KG1 (cell line): ENCODE data around the gene PRR29.
"Not testable (repeated sequence)": the region's sequence is repeated elsewhere in the genome, so short reads cannot be mapped to it uniquely, and the experiment has no call there.

Experiments
- DNase-seq: peaks from one replicate; lab custom pipeline; 2025; lab: John Stamatoyannopoulos, UW

Gene PRR29

DNA sequence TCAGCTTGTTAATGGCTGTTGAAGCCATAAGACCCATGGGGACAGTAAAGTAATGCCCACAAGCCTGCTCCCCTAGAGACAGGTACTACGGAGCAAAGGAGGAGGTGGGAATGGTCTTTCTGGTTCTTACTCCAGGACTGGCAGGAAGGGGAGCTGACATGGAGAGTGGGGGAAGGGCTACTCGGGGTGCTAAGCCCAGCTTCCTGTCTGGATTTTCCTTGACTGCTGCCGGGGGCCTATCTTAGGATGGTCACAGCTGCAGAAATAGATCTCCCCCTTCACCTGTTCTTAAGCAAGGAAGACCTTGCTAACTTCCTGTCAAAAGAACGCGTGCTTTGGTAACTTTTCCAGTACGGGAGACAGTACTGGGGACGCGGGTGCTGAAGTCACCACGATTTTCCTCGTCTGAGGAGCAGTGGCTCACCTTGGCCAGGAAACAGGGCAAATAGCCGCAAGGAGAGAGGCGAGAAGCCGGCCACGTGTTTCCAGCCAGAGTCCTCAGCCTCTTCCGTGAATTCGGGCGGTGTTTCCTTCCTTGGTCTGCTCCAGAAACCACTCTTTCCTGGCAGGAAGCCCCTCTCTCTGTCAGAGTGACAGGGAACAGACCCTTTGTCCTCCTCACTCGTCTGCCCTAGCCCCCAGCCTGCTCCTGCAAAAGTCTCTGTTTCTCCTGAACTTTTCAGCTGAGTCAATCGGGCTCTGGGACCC is 656 bp upstream of the PRR29 start:
- DNase-seq, result no peak

DNA sequence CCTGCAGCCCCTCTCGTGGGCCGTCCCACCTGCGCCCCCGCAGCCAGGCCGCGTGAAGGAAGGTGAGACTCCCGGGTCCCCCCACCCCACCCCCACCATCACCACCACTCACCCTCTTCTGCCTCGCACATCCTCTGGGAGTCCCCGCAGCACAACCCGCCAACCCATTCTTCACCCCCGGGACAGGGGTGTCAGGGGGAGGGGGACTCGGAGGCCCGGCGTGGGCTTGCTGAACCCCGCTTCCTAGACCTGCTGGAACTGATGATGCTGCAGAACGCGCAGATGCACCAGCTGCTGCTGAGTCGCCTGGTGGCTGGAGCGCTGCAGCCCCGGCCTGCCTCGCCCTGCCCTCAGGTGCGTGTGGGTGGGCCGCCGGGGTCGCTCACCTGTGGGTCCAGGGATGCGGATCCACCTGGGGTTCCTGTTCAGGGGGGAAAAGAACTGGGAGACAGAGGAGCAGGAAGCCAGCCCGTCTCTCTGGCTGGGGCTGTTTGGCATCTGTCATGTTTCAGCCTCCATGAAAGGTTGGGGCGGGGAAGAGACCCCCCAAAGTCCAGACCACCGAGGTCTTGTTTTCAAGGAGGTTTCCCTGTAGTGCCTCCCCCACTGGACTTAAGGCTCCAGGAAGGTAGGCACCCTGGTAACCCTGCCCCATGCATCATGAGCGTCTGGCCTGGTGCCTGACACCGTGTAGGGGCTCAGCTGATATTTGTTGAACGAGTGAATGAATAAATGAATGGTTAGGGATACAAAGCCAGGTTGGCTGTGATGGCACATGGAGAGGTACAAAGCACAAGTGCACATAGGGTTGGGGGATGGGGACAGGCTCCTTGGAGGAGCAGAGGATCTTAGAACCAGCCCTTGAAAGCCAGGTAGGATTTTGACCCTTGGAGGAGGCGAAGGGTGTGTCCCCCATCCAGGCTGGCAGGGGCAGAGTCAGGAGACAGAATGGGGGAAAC is 849 bp downstream of the PRR29 start:
- no peak for DNase-seq

DNA sequence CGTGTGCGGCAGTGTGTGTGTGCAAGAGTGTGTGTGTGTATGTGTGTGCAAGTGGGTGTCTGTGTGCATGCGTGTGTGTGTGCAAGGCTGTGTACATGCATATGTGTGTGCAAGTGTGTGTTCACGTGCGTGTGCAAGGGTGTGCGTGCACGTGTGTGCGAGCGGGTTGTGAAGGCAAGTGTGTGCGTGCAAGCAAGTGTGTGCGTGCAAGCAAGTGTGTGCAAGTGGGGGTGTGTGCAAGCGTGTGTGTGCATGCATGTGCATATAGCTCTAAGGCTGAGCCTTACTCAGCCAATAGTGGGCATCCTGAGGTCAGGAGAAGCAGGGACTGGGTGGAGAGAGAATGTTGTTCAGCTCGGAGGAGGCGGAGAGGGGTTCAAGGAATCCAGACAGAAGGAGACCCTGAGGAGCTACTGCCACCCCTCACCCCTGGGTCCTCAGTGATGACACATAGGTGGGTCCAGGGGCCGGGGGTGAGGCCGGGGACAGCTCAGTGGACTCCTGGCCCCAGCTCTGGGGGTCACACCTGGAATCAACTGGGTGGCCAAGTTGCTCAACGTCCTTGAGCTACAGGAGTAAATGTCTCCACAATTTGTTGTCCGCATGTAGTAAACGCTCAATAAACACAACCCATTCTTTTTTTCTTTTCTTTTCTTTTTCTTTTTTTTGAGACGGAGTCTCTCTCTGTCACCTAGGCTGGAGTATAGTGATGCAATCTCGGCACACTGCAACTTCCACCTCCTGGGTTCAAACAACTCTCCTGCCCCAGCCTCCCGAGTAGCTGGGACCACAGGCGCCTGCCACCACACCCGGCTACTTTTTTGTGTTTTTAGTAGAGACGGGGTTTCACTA is 1.8 kb downstream of the PRR29 start:
- DNase-seq, result no peak

DNA sequence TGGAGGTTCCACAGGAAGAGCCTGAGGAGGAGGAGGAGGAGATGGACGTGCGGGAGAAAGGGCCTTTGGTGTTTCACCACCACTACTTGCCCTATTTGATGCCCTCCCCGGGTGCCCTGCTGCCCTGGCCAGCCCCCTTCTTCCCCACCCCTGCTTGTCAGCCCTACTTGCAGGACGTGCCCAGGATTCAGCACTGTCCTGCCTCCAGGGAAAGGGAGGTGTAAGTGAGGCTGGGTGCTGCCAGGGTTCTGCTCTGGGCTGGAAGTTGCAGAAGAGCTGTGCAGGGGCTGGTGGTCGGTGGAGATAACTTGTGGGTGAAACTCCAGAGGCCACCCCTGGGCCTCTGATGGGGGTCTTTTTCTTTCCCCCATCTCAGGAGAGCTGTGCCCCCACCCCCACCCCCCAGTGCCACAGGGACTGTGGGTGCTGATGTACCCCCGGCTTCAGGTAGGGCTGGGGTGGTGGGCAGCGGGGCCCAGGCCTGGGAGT is 3.0 kb downstream of the PRR29 start:
- DNase-seq, result no peak

DNA sequence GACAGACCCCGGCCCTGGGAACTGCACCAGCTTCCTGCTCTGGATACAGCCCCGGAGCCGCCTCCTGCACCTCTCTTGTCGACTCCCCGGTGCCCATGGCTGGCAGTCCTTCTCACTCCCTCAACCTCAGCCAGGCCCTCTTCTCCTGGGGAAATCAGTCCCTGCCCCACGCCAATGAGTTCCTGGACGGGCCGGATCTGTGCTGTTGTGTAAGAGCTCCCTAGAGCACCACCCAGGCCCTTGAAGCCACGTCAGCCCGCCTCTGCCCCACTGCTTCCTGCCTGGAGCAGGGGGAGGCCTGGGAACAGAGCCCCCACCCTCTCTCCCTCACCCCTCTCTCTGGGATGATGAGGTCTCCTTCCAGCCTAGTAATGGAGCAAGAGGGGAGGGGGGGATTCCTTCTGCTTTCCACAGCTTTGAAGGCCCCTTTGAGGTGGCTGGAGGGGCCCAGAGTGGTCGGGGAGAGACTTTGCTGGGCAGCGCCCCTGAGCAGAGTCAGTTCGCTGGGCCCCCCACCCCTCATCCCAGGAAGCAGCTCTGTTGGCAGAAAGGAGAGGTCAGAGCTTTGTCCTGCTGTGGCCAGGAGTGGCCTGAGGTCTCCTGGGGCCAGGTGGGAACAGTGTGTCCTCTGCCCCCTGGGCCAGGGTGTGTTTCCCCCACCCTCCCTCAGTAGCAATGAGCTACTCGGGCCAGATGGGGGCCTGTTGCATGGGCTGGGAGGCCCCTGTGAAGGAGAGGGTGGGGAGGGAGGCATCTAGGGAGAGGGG is 3.8 kb downstream of the PRR29 start:
- DNase-seq, result no peak

DNA sequence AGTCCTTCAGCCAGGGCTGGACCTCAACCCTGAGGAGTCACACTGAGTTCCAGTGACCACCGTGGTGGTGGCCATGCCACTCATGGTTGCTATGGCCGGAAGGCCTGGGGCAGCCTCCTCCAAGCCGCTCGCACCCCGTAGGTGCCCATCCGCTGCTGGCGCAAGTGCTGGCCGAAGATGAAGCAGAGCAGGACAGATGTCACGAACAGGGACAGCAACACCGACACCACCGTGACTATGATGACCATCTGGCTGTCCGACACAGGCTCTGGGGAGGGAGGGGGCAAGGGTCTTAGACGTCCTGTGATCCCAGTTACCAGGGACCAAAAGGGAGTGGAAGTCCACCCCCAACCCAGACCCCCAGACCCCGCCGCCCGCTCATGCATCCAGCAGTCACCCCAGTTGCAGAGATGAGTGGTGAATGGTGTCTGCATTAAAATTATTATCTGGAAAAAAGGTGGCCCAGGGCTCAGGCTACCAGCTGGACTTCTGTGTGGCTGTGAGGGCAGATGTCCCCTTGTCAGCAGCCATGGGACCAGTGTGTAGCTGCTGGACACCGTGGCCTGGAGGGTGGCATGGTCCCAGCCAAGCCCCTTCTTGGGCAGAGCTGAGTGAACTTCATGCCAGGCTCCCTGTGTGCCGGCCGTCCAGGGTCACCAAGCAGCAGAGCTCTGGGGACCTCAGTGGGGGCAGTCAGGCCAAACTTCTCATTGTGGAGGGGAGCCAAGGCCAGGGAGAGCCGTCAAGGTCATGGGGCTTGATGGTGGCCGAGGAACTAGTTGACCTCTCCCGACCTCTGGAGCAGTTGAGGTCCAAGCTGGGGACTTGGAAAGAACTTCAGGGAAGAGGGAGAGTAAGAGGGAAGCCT is 4.7 kb downstream of the PRR29 start:
- DNase-seq, result no peak

DNA sequence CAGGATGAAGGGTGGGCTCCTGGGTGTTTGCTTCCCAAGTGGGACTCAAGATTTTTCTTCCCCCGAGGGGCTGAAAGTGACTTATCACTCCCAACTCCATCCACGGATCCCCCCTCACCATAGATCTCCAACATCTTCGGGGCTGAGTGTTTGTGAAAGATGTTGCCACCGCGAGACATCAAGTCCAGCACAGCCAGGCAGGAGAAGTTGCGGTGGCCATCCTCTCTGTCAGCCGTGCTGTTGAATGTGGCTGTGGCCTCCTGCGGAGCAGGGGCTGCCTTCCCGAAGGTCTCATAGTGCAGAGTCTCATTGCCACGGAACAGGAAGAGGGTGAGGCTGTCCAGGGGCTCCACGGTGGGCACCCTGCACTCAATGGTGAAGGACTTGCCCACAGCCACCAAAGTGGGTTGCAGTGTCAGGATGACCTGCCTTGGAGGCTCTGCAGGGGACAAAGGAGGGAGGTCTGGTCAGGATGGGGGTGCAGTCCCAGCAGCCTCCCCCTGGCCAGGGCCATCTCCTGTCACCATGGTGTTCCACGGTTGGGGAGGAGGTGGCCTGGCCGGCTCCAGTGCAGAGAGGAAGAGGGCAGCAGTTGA is 5.5 kb downstream of the PRR29 start:
- no peak for DNase-seq

DNA sequence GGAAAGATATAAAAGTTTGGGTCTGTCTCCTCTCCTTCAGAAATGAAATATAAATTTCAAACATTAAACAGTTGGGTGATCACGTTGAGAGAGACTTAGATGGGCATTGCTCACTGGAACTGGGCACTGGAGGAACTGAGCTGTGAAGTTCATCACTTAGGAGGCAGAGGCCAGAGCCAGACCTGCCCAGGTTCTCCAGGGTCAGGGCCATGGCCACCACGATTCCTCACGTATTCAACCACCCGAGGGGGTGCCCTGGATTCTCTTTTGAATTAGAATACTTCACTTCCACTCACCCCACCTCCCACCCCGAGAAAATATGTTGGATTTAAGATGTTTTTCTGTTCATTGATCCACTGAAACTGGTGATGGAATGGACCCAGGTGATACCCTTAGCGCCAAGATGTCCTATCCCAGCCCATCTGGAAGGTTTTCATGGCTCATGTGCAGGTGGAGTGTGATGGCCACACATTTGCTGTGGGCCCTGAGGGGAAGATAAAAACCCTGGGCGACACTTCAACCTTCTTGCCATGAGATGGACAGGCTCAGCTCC is 6.1 kb downstream of the PRR29 start:
- DNase-seq, result no peak

DNA sequence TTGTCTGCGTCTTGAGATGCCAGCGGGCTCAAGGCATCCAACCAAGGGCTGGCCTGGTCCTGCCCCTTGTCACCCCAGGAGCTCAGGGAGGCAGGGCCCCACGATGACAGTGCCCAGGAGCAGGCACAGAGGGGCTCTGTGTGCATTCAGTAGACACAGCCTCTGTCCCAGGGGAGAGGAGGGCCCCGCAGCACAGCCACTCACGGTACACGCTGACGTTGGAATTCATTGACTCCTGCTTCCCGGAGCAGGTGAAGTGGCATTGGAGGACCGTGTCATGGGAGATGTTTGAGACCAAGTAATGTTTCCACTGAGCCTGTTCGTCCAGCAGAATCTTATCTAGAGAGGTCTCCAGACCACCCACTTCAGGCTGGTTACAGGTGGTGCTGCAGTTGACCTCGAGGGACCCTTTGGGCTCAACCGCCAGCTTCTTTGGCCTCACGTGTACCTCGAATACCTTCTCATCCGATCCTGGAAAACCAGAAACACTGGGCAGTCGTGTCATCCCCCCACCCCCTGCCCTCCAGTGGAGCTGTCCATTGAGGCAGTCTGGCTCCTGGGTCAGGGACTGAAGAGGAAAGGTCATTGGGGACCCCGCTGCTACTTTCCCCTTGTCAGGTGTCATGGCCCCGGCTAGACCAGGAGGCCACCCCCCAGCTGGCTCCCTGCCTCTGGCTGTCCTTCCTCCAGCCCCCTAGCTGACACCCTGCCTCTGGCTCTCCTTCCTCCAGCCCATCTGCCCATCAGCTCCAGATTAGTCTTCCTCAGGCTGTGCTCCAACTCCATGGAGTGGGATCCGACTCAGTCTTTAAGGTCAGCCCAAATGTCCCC is 7.0 kb downstream of the PRR29 start:
- DNase-seq, result no peak

DNA sequence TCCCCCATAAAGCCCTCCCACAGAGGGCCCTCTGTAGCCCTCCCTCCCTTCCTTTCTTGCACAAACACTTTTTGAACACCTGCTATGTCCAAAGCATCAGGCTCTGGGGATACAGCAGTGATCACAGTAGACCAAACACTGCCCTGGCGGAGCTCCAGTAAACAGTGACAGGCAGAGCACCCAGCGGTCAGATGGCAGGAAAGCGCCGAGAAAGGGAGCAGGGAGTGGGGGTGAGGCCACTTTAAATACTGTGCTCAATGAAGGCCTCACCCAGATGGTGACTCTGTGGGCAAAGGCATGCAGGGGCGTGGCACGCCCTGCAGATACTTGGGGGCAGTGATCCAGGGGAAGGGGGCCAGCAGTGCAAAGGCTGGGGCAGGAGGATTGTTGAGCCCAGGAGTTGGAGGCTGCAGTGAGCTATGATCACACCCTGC is 7.6 kb downstream of the PRR29 start:
- no peak for DNase-seq

DNA sequence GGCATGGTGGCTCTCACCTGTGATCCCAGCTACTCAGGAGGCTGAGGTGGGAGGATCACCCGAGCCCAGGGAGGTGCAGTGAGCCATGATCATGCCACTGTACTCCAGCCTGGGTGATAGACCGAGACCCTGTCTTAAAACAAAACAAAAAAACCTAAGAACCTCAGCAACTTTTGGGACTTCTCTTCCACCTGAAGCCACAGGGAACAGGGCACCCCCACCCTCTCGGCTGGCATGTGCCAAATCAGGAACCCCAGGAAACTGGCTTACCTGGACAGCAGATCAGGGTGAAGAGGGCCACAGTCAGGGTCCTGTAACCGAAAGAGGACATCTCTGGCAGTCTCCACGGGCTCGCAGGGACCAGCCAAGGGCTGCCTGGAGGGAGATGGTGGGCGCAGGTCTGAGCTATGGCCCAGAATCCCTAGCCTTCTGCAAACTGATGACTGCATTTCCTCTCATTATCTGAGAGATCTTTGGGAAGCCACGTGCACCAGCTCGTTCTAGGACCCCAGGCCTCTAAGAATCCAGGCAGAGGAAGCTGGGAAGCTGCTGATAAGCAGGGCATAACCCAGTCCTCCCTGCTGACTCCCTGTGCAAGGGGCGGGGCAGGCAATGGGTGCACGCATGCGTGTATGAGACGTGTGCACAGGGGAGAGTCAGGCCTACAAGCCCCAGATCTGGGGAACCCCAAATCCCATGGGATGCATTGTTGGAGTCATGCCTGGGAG is 8.4 kb downstream of the PRR29 start:
- DNase-seq, result no peak

DNA sequence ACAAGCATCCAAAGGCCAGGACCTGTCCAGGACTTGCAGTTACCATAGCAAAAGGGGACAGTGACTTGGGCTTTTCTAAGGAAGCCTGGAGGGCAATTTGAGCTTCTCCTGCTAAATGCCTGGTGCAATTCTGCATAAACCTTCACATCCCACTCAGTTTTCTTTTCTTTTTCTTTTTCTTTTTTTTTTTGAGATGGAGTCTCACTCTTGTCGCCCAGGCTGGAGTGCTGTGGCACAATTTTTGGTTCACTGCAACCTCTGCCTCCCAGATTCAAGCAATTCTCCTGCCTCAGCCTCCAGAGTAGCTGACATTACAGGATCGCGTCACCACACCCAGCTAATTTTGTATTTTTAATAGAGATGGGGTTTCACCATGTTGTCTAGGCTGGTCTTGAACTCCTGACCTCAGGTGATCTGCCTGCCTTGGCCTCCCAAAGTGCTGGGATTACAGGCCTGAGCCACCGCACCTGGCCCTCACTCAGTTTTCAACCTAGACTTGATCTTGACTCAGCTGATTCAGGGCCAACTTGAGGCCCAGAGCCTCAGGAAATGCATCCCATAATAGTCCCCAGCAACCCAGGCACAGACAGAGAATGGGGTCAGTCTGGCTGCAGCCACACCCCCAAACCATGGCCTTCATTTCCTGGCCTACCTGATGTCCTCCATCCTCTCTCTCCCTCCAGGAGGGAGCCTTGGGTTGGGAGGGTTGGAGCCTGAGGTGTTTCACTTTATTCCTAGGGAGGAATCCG is 9.1 kb downstream of the PRR29 start:
- DNase-seq, result not testable (repeated sequence)

DNA sequence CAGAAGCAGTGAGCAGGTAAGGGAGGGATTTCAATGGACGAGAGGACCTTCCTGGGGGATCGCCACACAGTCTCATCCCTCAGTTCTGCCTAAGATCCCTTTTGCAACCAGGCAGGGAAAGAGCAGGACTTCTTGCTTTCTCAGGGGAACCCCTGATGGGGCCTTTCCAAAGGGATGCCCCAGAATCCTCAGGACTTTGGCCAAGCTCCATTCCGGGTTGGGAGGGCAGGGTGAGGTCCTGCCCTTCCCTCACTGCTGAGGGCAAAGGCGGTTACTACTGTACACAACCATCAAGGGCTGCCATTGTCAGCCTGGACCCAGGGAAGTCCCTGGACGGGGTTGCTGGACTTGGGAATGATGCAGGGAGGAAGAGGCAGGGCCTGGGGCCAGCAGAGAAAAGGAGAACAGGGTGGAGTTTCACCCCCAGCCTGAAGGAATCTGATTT is 9.7 kb downstream of the PRR29 start:
- no peak for DNase-seq

DNA sequence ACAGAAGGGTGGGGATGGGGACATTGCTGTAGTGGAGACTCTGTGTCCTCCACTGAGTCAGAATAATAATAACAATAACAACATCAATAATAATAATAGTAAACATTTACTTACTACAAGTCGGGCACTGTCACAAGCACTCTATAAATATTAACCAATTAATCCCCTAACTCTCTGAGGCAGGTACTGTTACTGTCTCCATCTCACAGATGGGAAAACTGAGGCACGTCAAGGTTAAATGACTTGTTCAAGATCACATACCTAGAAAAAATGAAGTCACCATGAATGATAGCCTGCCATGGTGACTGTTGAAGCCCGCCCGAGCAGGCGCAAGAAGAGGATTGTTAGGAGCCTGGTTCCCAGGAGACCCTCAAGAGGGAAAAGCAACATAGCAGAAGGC is 10.2 kb downstream of the PRR29 start:
- no peak for DNase-seq

DNA sequence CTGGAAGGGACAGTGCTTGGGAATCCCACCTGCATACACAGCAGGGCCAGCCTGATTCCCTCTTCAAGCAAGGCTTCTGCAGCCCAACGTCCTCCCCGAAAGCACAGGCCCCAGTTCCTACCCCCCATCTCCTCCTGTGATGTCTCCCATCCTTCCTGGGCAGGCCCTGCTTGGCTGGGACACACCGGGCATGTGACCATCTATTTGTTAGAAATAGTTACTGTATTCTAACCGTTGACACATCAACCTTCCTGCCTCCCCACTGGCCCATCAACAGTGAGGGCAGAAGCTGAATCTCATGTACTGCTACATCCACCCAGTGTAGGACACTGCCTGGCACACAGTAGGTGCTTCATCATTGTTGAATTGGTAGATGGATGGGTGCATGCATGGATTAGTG is 10.7 kb downstream of the PRR29 start:
- no peak for DNase-seq

DNA sequence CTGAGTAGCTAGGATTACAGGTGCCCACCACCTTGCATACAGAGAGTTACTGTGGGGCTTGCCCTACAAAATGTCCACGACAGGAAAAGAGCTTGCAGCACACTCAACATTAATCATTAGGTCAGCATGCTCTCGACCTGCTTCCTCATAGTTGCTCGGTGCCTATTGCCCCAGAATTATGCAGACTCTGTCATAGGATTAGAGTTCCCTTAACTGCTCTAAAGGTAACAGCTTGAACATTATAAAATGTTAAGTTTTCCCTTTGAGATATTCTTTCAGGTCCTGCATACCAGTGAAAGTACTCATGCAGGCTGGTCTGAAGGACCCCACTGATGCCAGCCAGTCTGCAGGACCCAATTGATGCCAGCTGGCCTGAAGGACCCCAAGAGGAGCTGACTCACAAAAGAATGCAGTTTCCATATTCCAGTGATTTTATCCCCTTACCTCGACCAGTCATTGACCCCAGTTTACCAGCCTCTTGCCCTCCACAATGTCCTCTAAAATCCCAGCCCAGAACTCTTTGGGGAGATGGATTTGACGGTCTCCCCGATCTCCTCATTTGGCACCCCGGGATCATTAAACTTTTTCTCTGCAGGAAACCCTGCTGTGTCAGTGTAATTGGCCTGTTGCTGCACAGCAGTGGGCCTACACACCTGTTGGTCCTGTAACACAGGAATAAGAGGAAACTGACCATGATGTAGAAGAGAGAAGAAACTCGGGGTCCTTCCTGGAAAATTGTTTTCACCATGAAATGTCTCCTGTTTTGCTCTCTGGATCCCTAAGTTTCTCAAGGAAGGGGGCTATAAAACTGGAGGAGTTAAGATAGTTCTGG is 11.6 kb downstream of the PRR29 start:
- no peak for DNase-seq
